Testis (tissue), 3 donors: Measurements from ENCODE around the gene CAMTA1. TPM values are rescaled to one million over a fixed set of nuclear protein-coding genes. Genes with fewer than 3 reads are reported as not detected.
A peak's percentile ranks its signal among the peaks of the same experiment; 100 is the strongest.

Source experiments
- DNase-seq: peaks from one replicate; pipeline ENCODE4 v3.0.0-alpha.2; 2019
- H3K27ac ChIP-seq, 2 donors: fragments of 200-600 bp; sonication (generic); one replicate each; pipeline ENCODE4 v1.5.1; 2019
- H3K27me3 ChIP-seq: fragments of 200-600 bp; sonication (generic); one replicate; pipeline ENCODE4 v1.5.1; 2019
- H3K36me3 ChIP-seq: fragments of 200-600 bp; sonication (generic); one replicate; pipeline ENCODE4 v1.5.1; 2017; ENCODE audit warnings: low read depth; ENCODE audit errors: missing control alignments
- H3K4me1 ChIP-seq: fragments of 200-600 bp; sonication (generic); one replicate; pipeline ENCODE4 v1.5.1; 2019
- H3K4me3 ChIP-seq, 2 donors: fragments of 200-600 bp; sonication (generic); one replicate each; pipeline ENCODE4 v1.5.1; 2017 to 2019
- H3K9me3 ChIP-seq: fragments of 200-600 bp; sonication (generic); one replicate; pipeline ENCODE4 v1.5.1; 2017
- POLR2A ChIP-seq: fragments of 450-650 bp; IDR thresholded peaks from one replicate; pipeline ENCODE4 v1.6.1; 2017; ENCODE audit warnings: antibody characterized with exemption, mild to moderate bottlenecking, moderate library complexity
- WGBS, 2 donors: methylation state at CpG; one replicate each; pipeline ENCODE4 v1.1.5; 2018; 5-methylcytosine and 5-hydroxymethylcytosine counted together
- intact Hi-C: fragments of 100-400 bp; cut with DNase I; formaldehyde crosslinking; loops from one replicate; pipeline ENCODE4 v1.15.1; 2023; ENCODE audit warnings: low total_unique reads
- polyA plus RNA-seq: library from polyadenylated mRNA; stranded (reverse); fragments of 350-450 nt; fragmentation: Illumina TruSeq; extraction: RNeasy Lipid Tissue Mini Kit (QIAGEN cat#74804); gene quantifications from one replicate; pipeline ENCODE4 v1.2.3, GENCODE V29; 2014; ENCODE audit warnings: low read depth, low replicate concordance; ENCODE audit not compliant: insufficient read depth
- total RNA-seq, 2 donors: library from RNA; depleted of rRNA; stranded (reverse); fragments of >200 nt; gene quantifications; one replicate each; pipeline ENCODE4 v1.2.3, GENCODE V29; 2016
- TF ChIP-seq, protein P1 (sequence below), 3 experiments: fragments of 450-650 bp in 2 of 3; fragments of 200-600 bp in 1 of 3; sonication (generic) in 1 of 3; IDR thresholded peaks; one replicate each; pipeline ENCODE4 v1.5.1; 2016 to 2019; ENCODE audit warnings: antibody characterized with exemption in 3 of 3, mild to moderate bottlenecking in 2 of 3, moderate library complexity in 1 of 3

Gene CAMTA1
- total and polyA plus RNA-seq, 3 donors from 2014 or later, result 116 to 158 (median 119) TPM

DNA sequence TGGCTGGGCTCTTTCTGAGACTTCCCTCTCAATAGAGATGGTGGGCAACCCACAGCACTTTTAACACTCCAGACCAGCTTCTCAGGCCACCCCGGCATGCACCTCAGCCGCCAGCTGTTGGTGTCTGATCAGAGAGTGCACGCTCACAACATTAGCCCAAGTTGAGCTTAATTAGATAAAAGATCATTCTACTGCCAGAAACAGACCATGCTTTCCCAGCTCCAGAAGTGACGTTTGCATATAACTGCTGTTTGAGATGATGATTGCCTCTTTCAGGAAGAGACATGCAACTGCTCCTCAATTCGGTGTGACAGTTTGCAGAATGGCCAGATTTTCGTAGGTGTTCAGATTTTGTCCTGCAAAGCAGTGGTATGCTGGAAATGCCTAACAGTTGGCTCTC is 700.6 kb downstream of the CAMTA1 start:
- H3K4me1 ChIP-seq, result no peaks in the 10 kb centered on the region
- H3K27me3 ChIP-seq, result no peaks in the 10 kb centered on the region
- intact Hi-C loops, result no loop called here
- no peak overlapping the region for H3K27ac ChIP-seq
- H3K9me3 ChIP-seq, result no peaks in the 10 kb centered on the region
- no peak for DNase-seq
- 96 to 98% methylated on average over 6 of the region's 6 CpGs for WGBS, 2 donors
- no peak for TF ChIP-seq POLR2A
- TF ChIP-seq, protein P1, sequence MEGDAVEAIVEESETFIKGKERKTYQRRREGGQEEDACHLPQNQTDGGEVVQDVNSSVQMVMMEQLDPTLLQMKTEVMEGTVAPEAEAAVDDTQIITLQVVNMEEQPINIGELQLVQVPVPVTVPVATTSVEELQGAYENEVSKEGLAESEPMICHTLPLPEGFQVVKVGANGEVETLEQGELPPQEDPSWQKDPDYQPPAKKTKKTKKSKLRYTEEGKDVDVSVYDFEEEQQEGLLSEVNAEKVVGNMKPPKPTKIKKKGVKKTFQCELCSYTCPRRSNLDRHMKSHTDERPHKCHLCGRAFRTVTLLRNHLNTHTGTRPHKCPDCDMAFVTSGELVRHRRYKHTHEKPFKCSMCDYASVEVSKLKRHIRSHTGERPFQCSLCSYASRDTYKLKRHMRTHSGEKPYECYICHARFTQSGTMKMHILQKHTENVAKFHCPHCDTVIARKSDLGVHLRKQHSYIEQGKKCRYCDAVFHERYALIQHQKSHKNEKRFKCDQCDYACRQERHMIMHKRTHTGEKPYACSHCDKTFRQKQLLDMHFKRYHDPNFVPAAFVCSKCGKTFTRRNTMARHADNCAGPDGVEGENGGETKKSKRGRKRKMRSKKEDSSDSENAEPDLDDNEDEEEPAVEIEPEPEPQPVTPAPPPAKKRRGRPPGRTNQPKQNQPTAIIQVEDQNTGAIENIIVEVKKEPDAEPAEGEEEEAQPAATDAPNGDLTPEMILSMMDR (IDR thresholded peaks at IDR 0.05), result no peak
- no peaks in the 10 kb centered on the region for H3K36me3 ChIP-seq
- H3K4me3 ChIP-seq, result no peak overlapping the region

DNA sequence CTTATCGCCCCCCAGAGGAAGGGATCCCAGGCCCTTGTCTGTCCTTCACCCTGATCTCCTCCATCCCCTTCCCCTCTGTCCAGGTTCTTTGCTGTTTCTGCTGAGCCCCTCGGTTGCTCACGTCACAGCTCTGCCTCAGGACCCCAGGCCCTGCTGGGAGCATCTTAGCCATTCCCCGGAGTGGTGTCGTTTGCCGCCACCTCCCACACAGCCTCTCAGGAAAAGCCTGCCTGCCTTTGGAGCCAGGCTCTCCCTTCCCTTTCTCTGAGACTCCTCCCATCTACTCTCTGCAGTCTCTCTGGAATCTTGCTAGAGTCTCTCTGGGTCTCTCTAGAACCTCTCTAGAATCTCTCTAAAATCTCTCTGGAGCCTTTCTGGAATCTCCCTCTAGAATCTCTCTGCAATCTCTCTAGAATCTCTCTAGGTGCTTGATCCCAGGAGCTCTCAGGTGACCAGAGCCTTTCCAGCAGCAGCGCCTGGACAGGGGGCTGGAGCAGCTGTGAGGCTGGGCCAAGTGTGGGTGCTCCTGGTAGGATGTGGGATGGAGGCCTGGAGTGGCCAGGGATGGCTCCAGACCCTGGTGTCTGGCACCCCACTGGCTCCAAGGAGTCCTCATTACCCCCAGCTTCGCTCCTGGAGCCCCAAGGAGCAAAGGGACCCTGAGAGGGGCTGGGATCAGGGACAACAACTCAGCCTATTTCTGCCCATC is 702.7 kb downstream of the CAMTA1 start:
- intact Hi-C loops, result no loop called here

DNA sequence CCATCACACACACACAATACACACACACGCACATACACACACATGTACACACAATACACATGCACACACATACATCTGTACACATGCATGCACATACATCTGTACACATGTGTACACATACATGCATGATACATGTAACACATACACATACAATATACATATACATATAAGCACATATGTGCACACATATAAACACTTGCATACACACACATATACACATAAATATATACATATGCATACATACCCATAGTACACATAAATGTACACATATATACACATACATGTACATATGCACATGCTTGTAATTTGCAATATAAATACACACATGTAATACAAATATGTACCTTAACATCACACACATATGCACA is 703.2 kb downstream of the CAMTA1 start:
- no peak for DNase-seq
- WGBS, 2 donors, result 93 to 100% methylated on average over 1 of the region's 1 CpG
- peaks cover 6% of the 10 kb centered on the region for H3K4me1 ChIP-seq
- H3K36me3 ChIP-seq, result no peaks in the 10 kb centered on the region
- H3K27me3 ChIP-seq, result no peaks in the 10 kb centered on the region
- no peak overlapping the region for H3K27ac ChIP-seq
- intact Hi-C loops, result no loop called here
- TF ChIP-seq POLR2A, result no peak
- TF ChIP-seq, protein P1 (IDR thresholded peaks at IDR 0.05), result no peak
- H3K4me3 ChIP-seq, result no peak overlapping the region
- H3K9me3 ChIP-seq, result no peaks in the 10 kb centered on the region

More for the DNA sequence above, 702.7 kb downstream of the CAMTA1 start:
- Histone ChIP-seq H3K27me3 (no peaks in the 10 kb centered on the region), H3K4me1 (peaks cover 6% of the 10 kb centered on the region), H3K36me3 (no peaks in the 10 kb centered on the region), H3K9me3 (no peaks in the 10 kb centered on the region), H3K27ac (no peak overlapping the region), H3K4me3 (no peak overlapping the region)
- no peak for DNase-seq
- 71 to 77% methylated on average over 8 of the region's 8 CpGs for WGBS, 2 donors
- TF ChIP-seq, protein P1 (IDR thresholded peaks at IDR 0.05), result no peak
- no peak for TF ChIP-seq POLR2A

DNA sequence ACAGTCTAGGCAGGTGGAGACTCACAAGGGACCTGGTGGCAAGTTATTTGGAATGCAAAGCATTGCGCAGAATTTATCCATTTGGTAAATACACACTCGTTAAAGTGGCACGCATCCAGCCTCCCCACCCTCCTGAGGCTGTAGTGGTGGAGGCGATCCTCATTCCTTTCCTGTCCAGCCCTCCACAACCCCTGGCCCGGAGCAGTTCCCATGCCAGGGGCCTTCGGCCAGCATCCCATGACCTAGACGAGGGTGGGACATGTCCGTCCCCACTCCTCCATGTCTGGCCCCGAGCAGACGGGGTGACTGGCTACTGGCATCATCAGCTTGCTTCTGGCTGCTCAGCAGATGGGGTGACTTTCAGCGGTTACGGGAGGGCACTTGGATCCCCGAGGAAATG is 704.3 kb downstream of the CAMTA1 start:
- Histone ChIP-seq H3K27ac (no peak overlapping the region), H3K4me1 (peaks cover 6% of the 10 kb centered on the region), H3K9me3 (no peaks in the 10 kb centered on the region), H3K36me3 (no peaks in the 10 kb centered on the region), H3K27me3 (no peaks in the 10 kb centered on the region), H3K4me3 (no peak overlapping the region)
- intact Hi-C loops, result no loop called here
- no peak for DNase-seq
- no peak for TF ChIP-seq POLR2A
- TF ChIP-seq, protein P1 (IDR thresholded peaks at IDR 0.05), result no peak
- WGBS, 2 donors, result 91% methylated on average over 13 of the region's 13 CpGs; no CpG with 5 or more reads in 1 of the 2 donors

DNA sequence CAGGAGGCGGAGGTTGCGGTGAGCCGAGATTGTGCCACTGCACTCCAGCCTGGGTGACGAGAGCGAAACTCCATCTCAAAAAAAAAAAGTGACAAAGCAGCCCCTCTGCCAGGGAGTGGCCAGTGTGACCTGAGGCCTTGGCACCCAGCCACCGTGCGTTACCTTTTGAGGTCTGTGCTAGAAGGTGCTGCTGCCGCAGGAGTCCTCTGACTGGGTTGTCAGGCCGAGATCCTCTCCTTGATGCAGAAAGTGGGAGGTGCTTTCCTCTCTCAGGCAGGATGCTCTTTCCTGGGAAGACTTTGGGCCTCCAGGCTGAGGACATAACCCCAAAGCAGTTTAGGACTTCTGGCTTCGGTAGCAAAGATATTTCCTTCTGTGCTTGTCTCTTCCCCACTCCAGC is 705.3 kb downstream of the CAMTA1 start:
- intact Hi-C loops, result no loop called here
- Histone ChIP-seq H3K9me3 (no peaks in the 10 kb centered on the region), H3K4me3 (no peak overlapping the region), H3K4me1 (peaks cover 6% of the 10 kb centered on the region), H3K36me3 (no peaks in the 10 kb centered on the region), H3K27me3 (no peaks in the 10 kb centered on the region), H3K27ac (peak overlapping the region in 1 of 2 donors; percentile 5)
- whole genome bisulfite sequencing, 2 donors, result 84 to 90% methylated on average over 10 of the region's 10 CpGs
- no peak for TF ChIP-seq POLR2A
- TF ChIP-seq, protein P1 (IDR thresholded peaks at IDR 0.05), result no peak
- no peak for DNase-seq
